Heart left ventricle (tissue), 16 donors: ENCODE measurements around the gene CD72. TPM values are rescaled to one million over a fixed set of nuclear protein-coding genes. Genes with fewer than 3 reads are reported as not detected.

Source experiments
- ATAC-seq, 4 donors: fragments of 200-7000 bp; cut with Tn5 transposase; one replicate each; pipeline ENCODE4 v1.9.1; 2020 to 2022; ENCODE audit warnings: moderate library complexity in 4 of 4, mild to moderate bottlenecking in 3 of 4, moderate number of reproducible peaks in 1 of 4
- DNase-seq, 5 donors: peaks; one replicate each; pipeline ENCODE4 v3.0.0-alpha.2; 2020
- H3K27ac ChIP-seq, 12 donors: fragments of 200-600 bp; sonication (generic) in 4 of 12; one replicate each; pipeline versions ENCODE4 v1.5.0 to v1.8.0; 2016 to 2022; ENCODE audit warnings: mild to moderate bottlenecking in 2 of 12
- H3K27me3 ChIP-seq, 9 donors: fragments of 200-600 bp; sonication (generic) in 2 of 9; one replicate each; pipeline versions ENCODE4 v1.5.1 to v1.8.0; 2016 to 2022; ENCODE audit warnings: mild to moderate bottlenecking in 3 of 9
- H3K36me3 ChIP-seq, 9 donors: fragments of 200-600 bp; sonication (generic) in 2 of 9; one replicate each; pipeline versions ENCODE4 v1.5.0 to v1.8.0; 2018 to 2022; ENCODE audit warnings: mild to moderate bottlenecking in 2 of 9
- H3K4me1 ChIP-seq, 12 donors: fragments of 200-600 bp; sonication (generic) in 4 of 12; one replicate each; pipeline versions ENCODE4 v1.5.0 to v1.8.0; 2016 to 2022; ENCODE audit warnings: mild to moderate bottlenecking in 3 of 12
- H3K4me3 ChIP-seq, 12 donors: fragments of 200-600 bp; sonication (generic) in 4 of 12; one replicate each; pipeline versions ENCODE4 v1.5.0 to v1.8.0; 2017 to 2022; ENCODE audit warnings: mild to moderate bottlenecking in 9 of 12, moderate library complexity in 4 of 12
- H3K9me3 ChIP-seq, 12 donors: fragments of 200-600 bp; sonication (generic) in 4 of 12; one replicate each; pipeline versions ENCODE4 v1.5.0 to v1.8.0; 2016 to 2022; ENCODE audit warnings: mild to moderate bottlenecking in 1 of 12
- CTCF ChIP-seq, 12 donors: fragments of 200-600 bp; sonication (generic) in 4 of 12; IDR thresholded peaks; one replicate each; pipeline versions ENCODE4 v1.5.0 to v1.8.0; 2018 to 2022; ENCODE audit warnings: antibody characterized with exemption in 12 of 12, mild to moderate bottlenecking in 5 of 12
- POLR2A ChIP-seq, 2 donors: fragments of 450-650 bp; IDR thresholded peaks; one replicate each; pipeline ENCODE4 v1.6.1; 2017; ENCODE audit warnings: antibody characterized with exemption in 2 of 2, mild to moderate bottlenecking in 2 of 2, moderate library complexity in 2 of 2
- WGBS, 4 donors: extraction: QIAGEN DNeasy Blood & Tissue Kit in 2 of 4; methylation state at CpG; one replicate each; pipeline versions ENCODE4 v1.1.5 to v1.1.7; 2013 to 2018; 5-methylcytosine and 5-hydroxymethylcytosine counted together
- intact Hi-C, 10 donors: fragments of 100-400 bp; cut with DNase I; formaldehyde crosslinking; loops; one replicate each; pipeline versions ENCODE4 v1.11.1 to v1.14.2; 2022
- polyA plus RNA-seq, 2 donors: library from polyadenylated mRNA; stranded (reverse); fragments of 200-250 nt; gene quantifications; one replicate each; pipeline ENCODE4 v1.2.3, GENCODE V29; 2013
- total RNA-seq, 9 donors: library from RNA; depleted of rRNA in 2 of 9; stranded (reverse); fragments of >200 nt in 2 of 9; fragmentation: NEBNext Ultra II Directional in 3 of 9; extraction: Animal tissue kit (Norgen Biotek cat#: 25700) in 3 of 9; gene quantifications; one replicate each; pipeline versions ENCODE4 v1.1.0 to v1.2.4, GENCODE V29; 2016 to 2023
- donor health status: ischemic (EF 13 %, LVEDD 7.1; RV severe dilation, severe dysfunction).
- donor health status: healthy with polysubstance abuse.
- donor health status: DM: no; HTN: yes; CAD: no.
- donor health status: DM: no; HTN: no; CAD: no.
- donor health status: ischemic (EF 25% LVEDD 6.9; RV normal size, moderate dysfunction).
- donor health status: ischemic (EF 25% LVEDD 5.7; RV mildly dilated, moderate dysfunction).
- donor health status: healthy.
- donor health status: DM: yes; HTN: yes; CAD: no.
- donor health status: ischemic (EF 35%, LVEDD 5.7; RV mildly dilated, moderate dysfunction).
- donor health status: nonischemic (EF 11% LVEDD 7.7; RV severe dilation, severe dysfunction).
- donor health status: DM: yes; HTN: yes; CAD: no.
- donor health status: PGD.
- donor health status: ischemic (EF 29% LVEDD 5.4; RV normal size, mild dysfunction).
- donor health status: nonischemic (EF 23%, LVEDD 6.1; RV moderate dilation, normal function).

The CD72 gene
- total and polyA plus RNA-seq, 11 donors = 0.38 to 10.0 (median 0.80) TPM; not detected in 2

- TF ChIP-seq CTCF (IDR thresholded peaks at IDR 0.05) = no peak
- no peak for TF ChIP-seq POLR2A (IDR thresholded peaks at IDR 0.05)
- Histone ChIP-seq H3K4me1 (peaks cover 0 to 37% (median 4%) of the 10 kb centered on the region in 12 donors), H3K27ac (peak overlapping the region in 1 of 12 donors; percentile 54), H3K4me3 (peak overlapping the region in 1 of 12 donors; percentile 5), H3K27me3 (peaks cover 0 to 18% (median 0%) of the 10 kb centered on the region in 9 donors), H3K36me3 (no peaks in the 10 kb centered on the region), H3K9me3 (no peaks in the 10 kb centered on the region)
- intact Hi-C loops = no loop called here
- peak; percentile 10 to 63 (median 52) for ATAC-seq
- DNase-seq = peak in 1 of 5 donors; percentile 65
- 81 to 90% (median 86%) methylated on average over 17 of the region's 17 CpGs for WGBS, 4 donors
Measured at GRCh38 chr9:35618854-35619799, 914 bp upstream of the CD72 start.

- WGBS, 4 donors = 57 to 63% (median 61%) methylated on average over 8 of the region's 8 CpGs
- peak overlapping the region in 1 of 12 donors; percentile 54 for H3K27ac ChIP-seq
- H3K4me3 ChIP-seq = peak overlapping the region in 9 of 12 donors; percentile 25 to 62 (median 47)
Measured at GRCh38 chr9:35617548-35617947, 665 bp downstream of the CD72 start.

GRCh38 chr9:35616681-35617459, 1.3 kb downstream of the CD72 start:
- H3K9me3 ChIP-seq = no peaks in the 10 kb centered on the region
- H3K36me3 ChIP-seq = no peaks in the 10 kb centered on the region
- H3K4me3 ChIP-seq = peak overlapping the region; percentile 25 to 62 (median 45)
- intact Hi-C loops = no loop called here
- DNase-seq (peak; percentile 72 to 87 (median 78)), ATAC-seq (peak; percentile 50 to 78 (median 64))
- peaks cover 0 to 18% (median 0%) of the 10 kb centered on the region in 9 donors for H3K27me3 ChIP-seq
- 7 to 13% (median 9%) methylated on average over 29 to 51 of the region's 51 CpGs for WGBS, 4 donors
- H3K4me1 ChIP-seq = peaks cover 0 to 37% (median 4%) of the 10 kb centered on the region in 12 donors
- peak overlapping the region in 1 of 12 donors; percentile 54 for H3K27ac ChIP-seq
- TF ChIP-seq POLR2A (IDR thresholded peaks at IDR 0.05) = no peak
- peak in 1 of 12 donors; percentile 15 for TF ChIP-seq CTCF (IDR thresholded peaks at IDR 0.05)

More at GRCh38 chr9:35617548-35617947, 665 bp downstream of the CD72 start:
- DNase-seq (no peak), ATAC-seq (no peak)
- Histone ChIP-seq H3K36me3 (no peaks in the 10 kb centered on the region), H3K4me1 (peaks cover 0 to 37% (median 4%) of the 10 kb centered on the region in 12 donors), H3K27me3 (peaks cover 0 to 18% (median 0%) of the 10 kb centered on the region in 9 donors), H3K9me3 (no peaks in the 10 kb centered on the region)
- intact Hi-C loops = no loop called here
- no peak for TF ChIP-seq CTCF (IDR thresholded peaks at IDR 0.05)
- no peak for TF ChIP-seq POLR2A (IDR thresholded peaks at IDR 0.05)
